ENCODE results near the gene ITGAV. TPM values are rescaled to one million over a fixed set of nuclear protein-coding genes. Genes with fewer than 3 reads are reported as not detected.

ITGAV gene
- total and polyA plus RNA-seq, 2 donors (not counting 1 experiment from before 2014, with no cell fraction given), result 121 to 205 TPM

- TF ChIP-seq EZH2 (IDR thresholded peaks at IDR 0.05; ENCODE audit: low read length, missing control alignments) (no peak), CTCF (conservative IDR thresholded peaks at IDR 0.05 in 1 of 2, IDR thresholded peaks at IDR 0.05 in 1 of 2; ENCODE audit: low read depth in 1 of 2, low read length in 2 of 2) (no peak)
- Histone ChIP-seq H3K36me3 (ENCODE audit: control insufficient read depth, insufficient read depth, low read length) (no peaks in the 10 kb centered on the region), H3K27ac (ENCODE audit: insufficient read depth, low read length) (no peak overlapping the region), H2AFZ (ENCODE audit: low read length) (no peak overlapping the region), H3K4me2 (ENCODE audit: extremely low read depth, insufficient read depth, low read length) (no peak overlapping the region), H4K20me1 (ENCODE audit: control insufficient read depth, extremely low read depth, insufficient read depth, low read length) (no peaks in the 10 kb centered on the region), H3K9me3 (ENCODE audit: control insufficient read depth, insufficient read depth, low read depth, low read length) (no peaks in the 10 kb centered on the region), H3K27me3 (ENCODE audit: control insufficient read depth, insufficient read depth, low read length) (no peaks in the 10 kb centered on the region), H3K4me3 (replicated peaks in 1 of 4; ENCODE audit: control extremely low read depth in 1 of 4, insufficient read depth in 1 of 4, low read depth in 3 of 4, low read length in 4 of 4) (no peak overlapping the region), H3K9ac (ENCODE audit: insufficient read depth, low read length) (no peak overlapping the region), H3K79me2 (ENCODE audit: control insufficient read depth, insufficient read depth, low read length) (no peaks in the 10 kb centered on the region), H3K4me1 (ENCODE audit: control insufficient read depth, extremely low read depth, insufficient read depth, low read length) (peaks cover 2% of the 10 kb centered on the region)
- DNase-seq (ENCODE audit: low read depth in 2 of 2), result no peak
Observed at GRCh38 chr2:186573531-186573930, 16.3 kb upstream of the ITGAV start.

GRCh38 chr2:186575302-186575701, 14.6 kb upstream of the ITGAV start:
- no peaks in the 10 kb centered on the region for H3K9me3 ChIP-seq (ENCODE audit: control insufficient read depth, insufficient read depth, low read depth, low read length)
- H3K79me2 ChIP-seq (ENCODE audit: control insufficient read depth, insufficient read depth, low read length), result no peaks in the 10 kb centered on the region
- H3K4me3 ChIP-seq (replicated peaks in 1 of 4; ENCODE audit: control extremely low read depth in 1 of 4, insufficient read depth in 1 of 4, low read depth in 3 of 4, low read length in 4 of 4), result no peak overlapping the region
- H3K27ac ChIP-seq (ENCODE audit: insufficient read depth, low read length), result no peak overlapping the region
- DNase-seq (ENCODE audit: low read depth in 2 of 2), result peak; percentile 99
- TF ChIP-seq CTCF (conservative IDR thresholded peaks at IDR 0.05 in 1 of 2, IDR thresholded peaks at IDR 0.05 in 1 of 2; ENCODE audit: low read depth in 1 of 2, low read length in 2 of 2), result no peak
- TF ChIP-seq EZH2 (IDR thresholded peaks at IDR 0.05; ENCODE audit: low read length, missing control alignments), result no peak
- no peaks in the 10 kb centered on the region for H4K20me1 ChIP-seq (ENCODE audit: control insufficient read depth, extremely low read depth, insufficient read depth, low read length)
- no peaks in the 10 kb centered on the region for H3K36me3 ChIP-seq (ENCODE audit: control insufficient read depth, insufficient read depth, low read length)
- H3K9ac ChIP-seq (ENCODE audit: insufficient read depth, low read length), result no peak overlapping the region
- H2AFZ ChIP-seq (ENCODE audit: low read length), result no peak overlapping the region
- no peaks in the 10 kb centered on the region for H3K27me3 ChIP-seq (ENCODE audit: control insufficient read depth, insufficient read depth, low read length)
- H3K4me2 ChIP-seq (ENCODE audit: extremely low read depth, insufficient read depth, low read length), result no peak overlapping the region
- peaks cover 2% of the 10 kb centered on the region for H3K4me1 ChIP-seq (ENCODE audit: control insufficient read depth, extremely low read depth, insufficient read depth, low read length)

GRCh38 chr2:186575856-186576255, 14.0 kb upstream of the ITGAV start:
- Histone ChIP-seq H3K27me3 (ENCODE audit: control insufficient read depth, insufficient read depth, low read length) (no peaks in the 10 kb centered on the region), H4K20me1 (ENCODE audit: control insufficient read depth, extremely low read depth, insufficient read depth, low read length) (no peaks in the 10 kb centered on the region), H2AFZ (ENCODE audit: low read length) (no peak overlapping the region), H3K9ac (ENCODE audit: insufficient read depth, low read length) (no peak overlapping the region), H3K79me2 (ENCODE audit: control insufficient read depth, insufficient read depth, low read length) (no peaks in the 10 kb centered on the region), H3K4me2 (ENCODE audit: extremely low read depth, insufficient read depth, low read length) (no peak overlapping the region), H3K27ac (ENCODE audit: insufficient read depth, low read length) (no peak overlapping the region), H3K36me3 (ENCODE audit: control insufficient read depth, insufficient read depth, low read length) (no peaks in the 10 kb centered on the region), H3K4me3 (replicated peaks in 1 of 4; ENCODE audit: control extremely low read depth in 1 of 4, insufficient read depth in 1 of 4, low read depth in 3 of 4, low read length in 4 of 4) (no peak overlapping the region), H3K9me3 (ENCODE audit: control insufficient read depth, insufficient read depth, low read depth, low read length) (no peaks in the 10 kb centered on the region), H3K4me1 (ENCODE audit: control insufficient read depth, extremely low read depth, insufficient read depth, low read length) (peaks cover 2% of the 10 kb centered on the region)
- no peak for TF ChIP-seq CTCF (conservative IDR thresholded peaks at IDR 0.05 in 1 of 2, IDR thresholded peaks at IDR 0.05 in 1 of 2; ENCODE audit: low read depth in 1 of 2, low read length in 2 of 2)
- TF ChIP-seq EZH2 (IDR thresholded peaks at IDR 0.05; ENCODE audit: low read length, missing control alignments), result no peak
- DNase-seq (ENCODE audit: low read depth in 2 of 2), result peak; percentile 44 to 59
